Measurements from ENCODE around the gene SF3A2.

SF3A2 gene

DNA sequence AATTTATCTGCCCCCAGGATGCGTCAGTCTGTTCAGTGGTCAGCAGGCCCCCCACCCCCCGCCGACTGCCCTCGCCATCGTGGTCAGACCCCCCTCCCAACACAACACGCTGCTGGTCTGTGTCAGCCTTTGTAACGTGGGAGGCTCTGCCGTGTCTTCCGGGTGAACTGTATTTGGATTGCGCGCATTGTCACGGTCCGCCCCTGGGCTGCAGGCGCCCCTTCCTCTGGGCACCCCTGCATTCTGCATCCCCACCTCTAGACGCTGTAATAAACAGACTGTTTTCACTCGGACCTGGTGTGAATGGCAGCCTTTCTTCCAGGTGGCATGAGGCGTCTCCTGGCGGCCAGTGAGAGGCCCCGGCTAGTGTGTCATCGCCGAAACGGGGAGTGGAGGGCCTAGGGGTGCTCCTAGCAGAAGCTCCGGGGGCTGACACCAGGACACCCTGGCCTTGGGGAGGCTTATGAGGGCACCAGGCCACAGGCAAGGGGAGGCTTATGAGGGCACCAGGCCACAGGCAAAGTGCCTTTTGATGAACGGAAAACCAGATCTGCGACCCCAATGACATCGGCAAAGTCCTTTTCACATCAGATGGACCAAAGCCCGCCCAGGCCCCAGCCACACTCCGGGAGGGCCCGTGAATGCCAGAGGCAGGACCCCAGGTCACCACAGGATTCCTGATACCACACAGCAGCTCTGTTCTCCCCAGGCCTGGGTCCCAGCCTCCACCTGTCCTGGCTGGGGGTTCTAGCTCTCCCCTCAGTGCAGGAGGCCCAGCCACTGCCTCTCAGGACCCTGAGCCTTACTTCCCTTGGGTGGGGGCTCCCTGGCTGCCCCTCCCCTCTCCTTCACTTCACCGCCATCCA is 4.1 kb upstream of the SF3A2 start:
- peak overlapping the region; percentile 96 for H3K27ac ChIP-seq
- TF ChIP-seq, protein P1, sequence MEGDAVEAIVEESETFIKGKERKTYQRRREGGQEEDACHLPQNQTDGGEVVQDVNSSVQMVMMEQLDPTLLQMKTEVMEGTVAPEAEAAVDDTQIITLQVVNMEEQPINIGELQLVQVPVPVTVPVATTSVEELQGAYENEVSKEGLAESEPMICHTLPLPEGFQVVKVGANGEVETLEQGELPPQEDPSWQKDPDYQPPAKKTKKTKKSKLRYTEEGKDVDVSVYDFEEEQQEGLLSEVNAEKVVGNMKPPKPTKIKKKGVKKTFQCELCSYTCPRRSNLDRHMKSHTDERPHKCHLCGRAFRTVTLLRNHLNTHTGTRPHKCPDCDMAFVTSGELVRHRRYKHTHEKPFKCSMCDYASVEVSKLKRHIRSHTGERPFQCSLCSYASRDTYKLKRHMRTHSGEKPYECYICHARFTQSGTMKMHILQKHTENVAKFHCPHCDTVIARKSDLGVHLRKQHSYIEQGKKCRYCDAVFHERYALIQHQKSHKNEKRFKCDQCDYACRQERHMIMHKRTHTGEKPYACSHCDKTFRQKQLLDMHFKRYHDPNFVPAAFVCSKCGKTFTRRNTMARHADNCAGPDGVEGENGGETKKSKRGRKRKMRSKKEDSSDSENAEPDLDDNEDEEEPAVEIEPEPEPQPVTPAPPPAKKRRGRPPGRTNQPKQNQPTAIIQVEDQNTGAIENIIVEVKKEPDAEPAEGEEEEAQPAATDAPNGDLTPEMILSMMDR (IDR thresholded peaks at IDR 0.05): no peak
- TF ChIP-seq ZFX (IDR thresholded peaks at IDR 0.05; ENCODE audit: borderline replicate concordance): no peak

DNA sequence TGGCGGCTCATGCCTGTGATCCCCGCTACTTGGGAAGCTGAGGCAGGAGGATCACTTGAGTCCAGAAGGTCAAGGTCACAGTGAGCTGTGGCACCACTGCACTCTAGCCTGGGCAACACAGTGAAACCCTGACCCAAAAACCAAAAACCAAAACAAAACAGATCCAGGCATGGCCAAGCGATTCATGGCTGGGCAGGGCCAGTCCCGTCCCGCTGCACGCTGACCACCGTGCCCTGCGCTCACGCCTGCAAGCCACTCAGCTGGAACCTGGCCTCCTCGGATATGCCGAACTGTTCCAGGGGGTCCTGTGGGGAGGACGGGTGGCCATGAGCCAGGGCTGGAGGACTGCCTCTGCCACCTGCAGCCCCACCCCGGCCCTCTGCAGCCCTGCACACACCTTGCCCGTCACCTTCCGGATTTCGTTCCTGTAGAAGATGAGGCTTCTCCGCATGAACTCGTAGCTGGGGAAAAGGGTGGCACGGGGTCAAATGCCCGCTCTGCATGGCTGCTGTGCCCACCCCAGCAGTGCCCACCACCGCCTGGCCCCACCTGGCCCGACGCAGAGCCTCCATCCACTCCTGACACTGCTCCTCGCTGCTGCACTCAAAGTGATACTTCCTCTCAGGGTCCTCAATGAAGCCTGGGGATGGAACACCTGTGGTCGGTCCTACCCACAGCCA is 2.9 kb upstream of the SF3A2 start:
- no peak for TF ChIP-seq ZFX (IDR thresholded peaks at IDR 0.05; ENCODE audit: borderline replicate concordance)
- TF ChIP-seq, protein P1 (IDR thresholded peaks at IDR 0.05): no peak
- peak overlapping the region; percentile 96 for H3K27ac ChIP-seq

DNA sequence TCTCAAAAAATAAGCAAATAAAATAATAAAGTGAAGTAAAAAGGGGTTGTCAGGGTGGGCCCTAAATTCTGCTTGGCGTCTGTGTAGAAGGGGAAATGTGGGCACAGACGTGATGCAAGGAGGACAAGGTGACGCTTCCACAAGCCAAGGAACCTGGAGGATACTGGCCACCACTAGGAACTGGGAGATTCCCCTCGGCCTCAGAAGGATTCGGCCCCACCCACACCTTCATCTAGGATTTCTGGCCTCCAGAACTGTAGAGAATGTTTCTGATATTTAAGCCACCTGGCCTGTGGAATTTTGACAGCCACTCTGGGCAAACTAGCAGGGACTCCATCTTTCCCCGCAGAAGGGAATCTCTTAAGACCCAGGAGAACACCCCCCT is 1.6 kb upstream of the SF3A2 start:
- TF ChIP-seq, protein P1 (IDR thresholded peaks at IDR 0.05): no peak
- no peak for TF ChIP-seq ZFX (IDR thresholded peaks at IDR 0.05; ENCODE audit: borderline replicate concordance)
- peak overlapping the region; percentile 96 for H3K27ac ChIP-seq

DNA sequence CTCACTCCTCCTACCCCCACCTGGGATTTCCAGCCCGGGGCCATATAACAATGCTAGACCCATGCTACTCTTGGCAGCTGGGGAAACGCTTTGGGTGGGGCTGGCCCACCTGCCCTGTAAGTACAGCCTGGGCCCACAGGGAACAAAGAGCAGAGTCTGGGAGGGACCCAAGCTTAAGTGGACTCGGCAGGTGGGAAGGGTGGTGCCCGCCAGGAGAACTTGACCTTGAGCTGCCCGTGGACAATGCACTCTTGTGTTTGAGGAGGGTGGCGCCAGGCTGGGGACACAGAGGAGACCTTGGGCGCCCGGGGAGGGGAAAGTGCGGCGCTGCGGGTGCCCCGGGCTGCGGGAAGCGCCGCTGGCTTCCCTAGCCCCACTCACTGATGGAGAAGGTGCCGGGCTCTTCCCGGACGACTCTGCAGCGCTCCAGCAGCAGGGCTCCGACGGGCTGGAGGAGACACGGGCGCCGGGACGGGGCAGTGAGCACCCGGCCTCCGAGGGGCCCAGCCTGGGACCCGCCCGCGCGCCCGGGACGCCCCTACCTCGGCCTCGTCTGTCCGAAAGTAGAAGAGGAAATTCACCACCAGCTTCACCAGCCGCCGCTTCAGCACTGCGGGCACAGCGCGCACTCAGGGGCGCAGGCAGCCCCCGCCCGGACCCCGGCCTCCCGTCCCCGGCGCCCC is 1.1 kb upstream of the SF3A2 start:
- H3K27ac ChIP-seq: peak overlapping the region; percentile 96
- no peak for TF ChIP-seq ZFX (IDR thresholded peaks at IDR 0.05; ENCODE audit: borderline replicate concordance)
- TF ChIP-seq, protein P1 (IDR thresholded peaks at IDR 0.05): no peak

DNA sequence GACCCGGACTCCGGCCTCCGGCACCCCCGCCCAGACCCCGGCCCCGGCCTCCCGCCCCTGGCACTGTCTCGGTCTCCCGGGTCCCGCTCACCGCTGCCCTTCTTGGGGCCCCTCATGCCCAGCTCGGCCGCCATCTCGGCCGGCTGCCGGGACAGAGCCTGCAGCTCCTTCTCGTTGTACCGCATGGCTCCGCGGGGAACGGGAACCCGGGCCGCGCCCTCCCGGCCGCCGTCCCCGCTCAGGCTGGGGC is 635 bp upstream of the SF3A2 start:
- no peak for TF ChIP-seq ZFX (IDR thresholded peaks at IDR 0.05; ENCODE audit: borderline replicate concordance)
- TF ChIP-seq, protein P1 (IDR thresholded peaks at IDR 0.05): no peak
- peak overlapping the region; percentile 96 for H3K27ac ChIP-seq

DNA sequence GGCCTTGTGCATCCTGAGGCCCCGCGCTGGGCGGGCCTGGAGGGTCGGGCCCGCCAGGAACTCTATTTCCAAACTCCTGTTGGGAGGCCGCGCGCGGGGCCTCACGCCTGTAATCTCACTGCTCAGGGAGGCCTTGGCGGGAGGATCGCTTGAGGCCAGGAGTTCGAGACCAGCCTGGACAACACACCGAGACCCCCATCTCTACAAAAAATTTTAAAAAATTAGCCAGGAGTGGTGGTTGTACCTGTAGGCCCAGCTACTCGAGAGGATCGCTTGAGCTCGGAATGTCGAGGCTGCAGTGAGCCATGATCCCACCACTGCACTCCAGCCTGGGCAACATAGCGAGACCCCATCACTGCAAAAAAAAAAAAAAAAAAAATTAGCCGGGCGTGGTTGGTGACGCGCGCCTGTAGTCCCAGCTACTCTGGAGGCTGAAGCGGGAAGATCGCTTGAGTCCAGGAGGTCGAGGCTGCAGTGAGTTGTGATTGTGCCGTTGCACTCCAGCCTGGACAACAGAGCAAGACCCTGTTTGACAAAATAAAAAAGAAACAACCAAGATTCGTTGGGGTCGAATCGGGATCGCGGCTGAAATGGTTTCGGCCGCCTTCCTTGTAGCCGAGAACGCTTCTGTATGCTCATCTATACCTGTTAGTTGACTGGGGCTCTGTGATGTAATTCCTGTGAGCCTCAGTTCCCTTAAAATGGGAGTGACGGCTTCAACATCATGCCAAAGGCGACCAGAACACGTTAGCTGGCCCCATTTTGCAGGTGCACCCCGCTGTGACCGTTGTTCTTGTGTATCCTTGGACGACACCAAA is 636 bp downstream of the SF3A2 start:
- TF ChIP-seq ZFX (IDR thresholded peaks at IDR 0.05; ENCODE audit: borderline replicate concordance): no peak
- TF ChIP-seq, protein P1 (IDR thresholded peaks at IDR 0.05): no peak
- H3K27ac ChIP-seq: peak overlapping the region; percentile 96
